GM19455 (cell line): Measurements from ENCODE around the gene TSPOAP1.

Experiments used
- ATAC-seq: cut with Tn5 transposase; IDR thresholded peaks from one replicate; pipeline ENCODE4 v1.9.1; 2021; ENCODE audit not compliant: unreplicated experiment

TSPOAP1 gene

DNA sequence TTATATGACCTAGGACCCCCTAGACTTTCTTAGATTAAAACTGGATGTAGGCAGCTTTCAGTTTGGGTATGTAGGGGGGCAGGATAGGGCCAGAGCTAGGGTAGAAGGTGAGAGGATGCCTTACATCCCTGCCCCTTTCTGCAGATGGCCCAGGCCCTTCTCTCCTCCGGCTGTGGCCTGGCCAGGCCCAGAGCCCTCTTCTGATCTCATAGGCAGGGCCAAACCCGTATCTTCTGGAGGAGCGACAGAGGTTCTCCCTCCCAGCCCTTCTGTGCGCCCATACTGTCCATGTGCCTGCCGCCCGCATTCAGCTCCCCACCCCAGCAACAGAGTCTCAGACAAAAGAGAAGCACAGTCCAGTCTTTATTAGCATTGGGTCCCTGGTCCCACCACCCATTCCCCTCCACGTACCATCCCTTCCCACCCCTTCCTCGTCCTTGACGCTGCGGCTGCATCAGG, 2.0 kb upstream of the TSPOAP1 start:
- ATAC-seq = no peak

DNA sequence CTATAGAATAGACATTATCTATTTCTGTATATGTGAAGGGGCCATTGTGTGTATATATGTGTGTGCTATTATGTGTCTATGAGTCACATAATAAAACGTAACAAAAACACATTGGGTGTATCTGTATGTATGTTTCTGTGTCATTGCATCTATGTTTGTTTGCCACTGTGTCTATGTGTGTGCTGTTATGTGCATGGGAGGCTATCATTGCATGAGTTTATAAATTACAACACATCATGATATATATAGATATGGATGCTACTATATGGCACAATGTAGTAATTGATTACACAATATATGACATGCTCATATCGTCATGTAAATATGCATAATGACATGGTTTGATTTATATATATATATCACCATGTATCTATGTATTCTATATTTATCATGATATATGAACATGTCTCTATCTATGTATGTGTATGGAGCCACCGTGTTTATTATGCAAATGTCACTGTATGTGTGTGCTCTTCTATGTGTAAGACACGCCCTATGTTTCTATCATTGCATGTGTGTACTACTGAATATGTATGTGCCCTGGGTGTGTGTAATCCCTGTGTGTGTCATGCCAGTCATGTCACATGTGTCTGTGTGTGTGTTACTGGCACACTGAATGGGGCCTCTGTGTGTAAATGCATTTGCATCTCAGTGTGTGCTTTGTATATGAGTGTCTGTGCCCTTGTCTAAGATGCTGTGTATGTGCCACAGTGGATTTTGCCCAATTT, 1.4 kb upstream of the TSPOAP1 start:
- ATAC-seq = peak; percentile 6

DNA sequence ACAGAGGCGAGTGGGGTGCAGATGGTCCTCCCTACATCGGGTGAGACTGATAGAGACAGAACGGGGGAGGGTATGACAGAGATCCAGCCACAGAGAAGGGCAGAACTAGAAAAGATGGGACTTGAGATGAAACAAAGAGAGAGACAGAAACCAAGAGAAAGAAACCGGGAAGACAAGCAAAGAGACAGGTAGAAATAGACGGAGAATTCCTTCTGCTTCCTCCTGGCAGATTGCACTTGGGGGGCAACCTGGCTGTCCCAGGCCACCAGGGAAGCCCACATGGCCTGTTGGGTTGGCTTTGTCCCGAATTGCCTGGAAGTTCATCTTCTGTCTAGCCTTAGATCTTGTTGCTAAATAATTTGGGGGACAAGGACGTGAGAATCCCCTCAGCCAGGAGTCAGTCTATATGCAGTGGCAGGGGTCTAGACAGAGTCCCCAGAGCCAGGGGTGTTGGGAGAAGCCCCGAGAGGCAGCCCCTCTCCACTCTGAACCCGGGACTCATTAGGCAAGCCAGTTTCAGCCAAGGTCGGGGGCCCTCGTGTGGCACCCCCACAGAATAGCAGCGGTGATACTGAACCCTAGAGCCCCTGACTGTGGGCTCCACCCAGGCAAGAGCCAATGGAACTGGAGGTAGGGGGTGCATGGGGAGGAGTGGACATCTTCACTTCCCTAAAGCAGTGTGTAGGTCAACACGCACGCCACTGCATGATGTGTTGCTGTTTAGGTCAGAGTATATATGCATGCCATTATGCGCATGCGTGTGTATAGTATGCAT, 627 bp upstream of the TSPOAP1 start:
- ATAC-seq = peak; percentile 45

DNA sequence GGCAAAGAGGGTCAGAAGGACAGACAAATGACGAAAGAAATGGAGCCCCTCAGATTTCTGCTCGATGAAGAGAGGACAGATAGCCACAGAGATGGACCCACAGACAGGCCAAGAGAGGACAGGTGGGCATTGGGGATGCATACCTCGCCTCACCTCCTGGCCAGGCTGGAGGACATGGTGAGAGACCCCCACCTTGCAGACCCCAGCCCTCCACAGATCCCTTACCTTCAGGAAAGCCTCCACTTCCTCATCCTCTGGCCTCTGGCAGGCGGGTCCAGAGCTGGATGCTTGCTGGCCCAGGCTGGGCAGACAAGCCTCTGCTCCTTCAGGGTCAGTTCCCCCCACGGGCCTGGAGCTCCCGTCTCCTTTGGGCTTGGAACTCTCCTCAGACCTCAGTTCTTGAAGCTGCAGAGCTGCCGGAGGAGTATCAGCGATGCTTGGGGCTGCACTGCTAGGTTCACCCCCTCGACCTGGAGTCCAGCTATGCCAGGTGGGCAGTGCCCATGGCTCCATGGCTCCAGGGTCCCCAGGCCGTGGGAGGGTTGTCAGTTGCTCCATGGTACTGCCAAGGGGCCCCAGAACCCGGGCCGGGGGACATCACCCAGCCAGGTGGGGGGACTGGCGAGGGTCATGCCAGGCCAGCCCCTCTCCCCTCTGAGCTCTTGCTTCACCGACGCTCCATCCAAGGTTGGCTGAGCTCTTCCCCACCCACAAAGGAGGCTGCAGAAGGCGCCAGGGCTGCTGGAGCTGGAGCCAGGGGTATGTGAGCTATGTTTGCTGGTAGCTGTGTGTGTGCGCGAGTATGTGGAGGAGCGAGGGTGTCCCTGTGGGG, 1.0 kb downstream of the TSPOAP1 start:
- ATAC-seq = no peak

DNA sequence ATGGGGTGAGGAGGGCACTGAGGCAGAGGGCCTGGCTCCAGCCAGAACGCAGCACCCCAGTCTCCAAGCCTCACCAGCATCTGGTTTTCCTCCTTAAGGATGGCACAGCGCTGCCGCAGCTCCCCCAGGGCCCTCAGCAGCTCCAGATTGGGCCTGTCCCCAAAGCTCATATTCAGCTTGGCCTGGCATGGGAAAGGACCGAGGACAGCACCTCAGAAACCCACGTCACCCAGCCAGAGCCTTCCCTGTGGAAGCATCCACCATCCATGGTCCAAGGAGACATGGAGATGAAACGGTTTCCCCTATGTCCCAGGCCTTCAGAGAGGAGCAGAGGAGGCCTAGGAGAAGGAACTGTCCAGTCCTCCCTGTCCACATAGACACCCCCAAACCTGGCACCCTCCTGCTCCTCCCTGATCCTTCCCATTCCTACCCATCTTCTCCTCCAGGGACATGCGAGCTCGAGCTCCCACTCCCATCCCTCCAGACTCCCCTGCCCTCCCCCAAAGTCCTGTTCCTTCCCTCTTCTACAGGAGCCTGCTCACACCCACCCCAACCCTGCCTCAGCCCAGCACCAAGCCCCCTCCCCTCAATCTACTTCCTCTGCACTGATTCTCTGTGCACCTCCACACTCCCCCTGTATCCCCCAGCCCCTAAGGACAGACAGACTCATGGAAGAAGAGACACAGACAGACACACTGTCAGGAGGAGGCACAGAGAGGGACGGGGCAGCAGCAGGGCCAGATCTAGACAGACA, 1.8 kb downstream of the TSPOAP1 start:
- no peak for ATAC-seq

DNA sequence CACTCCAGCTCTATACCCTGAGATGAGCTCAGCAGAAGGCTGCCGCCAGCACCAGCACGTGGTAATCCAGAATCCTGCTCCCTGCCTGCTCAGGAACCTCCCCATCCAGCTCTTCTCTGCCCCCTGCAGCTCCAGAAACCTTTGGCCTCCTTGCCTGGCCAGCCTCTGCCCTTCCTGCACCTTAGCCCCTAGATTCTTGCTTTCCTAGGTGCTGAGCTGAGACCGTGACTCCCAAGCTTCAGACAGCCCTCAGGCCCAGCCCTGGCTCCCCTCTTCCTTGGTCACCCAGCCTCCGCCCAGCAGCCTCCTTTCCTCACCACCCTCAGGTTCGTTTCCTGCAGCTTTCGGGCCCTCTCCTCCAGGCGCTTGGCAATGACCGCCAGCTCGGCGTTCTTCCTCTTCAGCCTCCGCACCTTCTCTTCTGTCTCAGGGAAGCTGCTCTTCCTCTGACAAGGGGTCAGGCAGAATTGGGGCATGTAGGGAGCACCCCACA, 2.6 kb downstream of the TSPOAP1 start:
- no peak for ATAC-seq

DNA sequence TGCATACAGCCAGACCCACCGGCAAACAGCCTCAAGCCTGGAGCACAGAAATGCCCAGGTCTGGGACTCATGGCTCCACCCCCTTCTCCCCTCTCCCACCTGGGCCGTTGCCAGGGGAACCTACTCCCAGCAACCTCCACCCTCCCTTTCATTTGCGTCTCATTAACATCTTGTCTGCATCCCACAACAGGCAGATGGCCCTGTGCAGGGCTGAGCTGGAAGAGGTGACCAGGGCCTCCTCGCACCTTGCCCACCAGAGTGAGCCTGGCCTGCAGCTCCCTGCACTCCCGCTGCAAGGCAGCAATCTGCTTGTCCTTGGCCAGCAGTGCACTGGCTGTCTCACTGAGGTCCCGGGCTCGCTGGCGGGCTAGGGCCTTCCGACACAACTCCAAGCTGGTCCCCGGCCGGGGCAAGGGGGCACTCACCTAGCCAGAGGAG, 3.3 kb downstream of the TSPOAP1 start:
- ATAC-seq = no peak

DNA sequence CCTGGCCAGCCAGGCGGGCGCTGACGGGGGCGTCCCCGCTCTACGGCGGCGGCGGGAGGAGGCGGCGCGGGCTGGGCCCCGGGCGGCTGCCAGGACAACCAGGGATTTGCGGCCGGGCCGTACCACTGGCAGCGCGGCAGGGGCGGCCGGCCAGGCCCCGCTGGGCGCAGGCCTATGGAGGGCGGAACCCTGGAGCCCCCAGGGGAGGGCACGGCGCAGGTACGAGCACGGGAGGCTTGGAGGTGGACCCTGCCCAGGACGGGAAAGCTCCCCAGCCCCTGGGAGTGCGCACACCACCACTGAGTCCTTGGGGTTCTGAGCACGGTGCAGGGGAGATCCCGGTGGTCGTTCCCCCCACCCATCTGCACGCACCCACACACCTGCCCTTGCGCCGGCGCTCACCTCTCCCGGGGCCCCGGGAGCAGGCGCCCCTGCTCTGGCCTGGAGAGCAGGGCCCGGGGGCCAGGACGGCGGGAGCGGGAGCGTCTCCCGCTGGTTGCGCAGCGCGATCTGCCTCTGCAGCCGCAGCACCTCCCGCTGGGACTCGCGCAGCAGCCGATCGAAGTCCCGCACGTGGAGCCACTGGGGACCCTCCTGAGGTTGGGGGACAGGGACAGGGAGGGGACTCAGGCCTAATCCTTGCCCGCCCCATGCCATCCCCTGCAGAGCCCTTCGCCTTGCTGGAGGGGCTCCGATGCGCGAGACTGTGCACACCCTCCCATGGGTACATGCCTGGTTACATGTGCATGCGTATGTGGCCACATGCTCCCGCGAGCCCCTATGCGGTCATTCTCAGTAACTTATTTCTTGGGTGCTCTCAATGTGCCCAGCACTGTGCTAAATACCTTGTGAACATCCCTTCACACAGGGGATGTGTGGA, 3.9 kb downstream of the TSPOAP1 start:
- no peak for ATAC-seq

DNA sequence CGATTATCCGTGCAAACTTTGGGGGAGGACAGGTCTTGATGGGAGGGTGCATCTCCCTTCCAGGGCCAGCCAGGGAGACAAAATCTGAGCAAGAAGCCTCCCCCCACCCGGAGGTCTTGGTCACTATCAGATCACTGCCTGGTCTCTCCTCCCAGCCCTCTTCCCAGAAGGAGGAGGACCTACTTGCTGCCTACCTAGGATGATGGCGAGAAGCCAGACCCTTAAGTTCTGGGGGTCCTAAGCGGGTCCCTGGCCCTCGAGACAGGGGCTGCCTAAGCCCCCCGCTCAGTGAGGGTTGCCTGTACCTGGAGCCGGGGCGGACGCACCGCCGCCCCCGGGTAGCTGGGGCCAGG, 4.6 kb downstream of the TSPOAP1 start:
- ATAC-seq = no peak

DNA sequence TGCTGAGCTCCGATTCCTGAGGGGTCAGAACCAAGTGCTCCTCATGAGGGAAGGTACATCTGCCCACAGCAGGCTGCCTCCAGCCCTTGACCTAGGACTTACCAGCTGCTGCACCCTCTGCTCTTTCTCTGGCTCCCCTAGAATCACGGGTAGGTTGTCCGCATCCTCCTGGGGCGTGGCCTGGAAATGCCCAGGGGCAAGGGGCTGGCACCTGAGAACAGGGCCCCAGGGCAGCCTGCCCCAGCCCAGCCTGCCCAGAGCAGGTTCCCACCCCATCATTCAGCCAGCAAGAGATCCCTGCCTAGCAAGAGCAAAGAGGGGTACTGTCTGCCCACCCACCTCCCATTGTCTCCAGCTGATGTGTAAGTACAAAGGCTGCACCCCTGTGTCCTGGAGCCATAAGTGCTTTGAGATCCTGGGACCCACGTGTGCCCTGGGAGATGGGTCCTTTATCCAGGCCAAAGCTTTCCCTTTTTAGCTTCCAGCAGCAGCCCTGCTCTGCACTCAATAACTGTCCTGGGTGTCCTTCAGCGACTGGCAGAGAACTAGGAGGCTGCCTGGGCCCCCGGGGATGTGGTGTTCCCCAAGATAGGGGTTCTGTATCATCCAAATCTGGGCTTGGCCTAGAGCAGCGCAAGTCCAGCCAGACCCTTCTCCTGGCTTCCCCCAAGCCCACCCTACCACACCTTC, 5.1 kb downstream of the TSPOAP1 start:
- ATAC-seq = no peak

DNA sequence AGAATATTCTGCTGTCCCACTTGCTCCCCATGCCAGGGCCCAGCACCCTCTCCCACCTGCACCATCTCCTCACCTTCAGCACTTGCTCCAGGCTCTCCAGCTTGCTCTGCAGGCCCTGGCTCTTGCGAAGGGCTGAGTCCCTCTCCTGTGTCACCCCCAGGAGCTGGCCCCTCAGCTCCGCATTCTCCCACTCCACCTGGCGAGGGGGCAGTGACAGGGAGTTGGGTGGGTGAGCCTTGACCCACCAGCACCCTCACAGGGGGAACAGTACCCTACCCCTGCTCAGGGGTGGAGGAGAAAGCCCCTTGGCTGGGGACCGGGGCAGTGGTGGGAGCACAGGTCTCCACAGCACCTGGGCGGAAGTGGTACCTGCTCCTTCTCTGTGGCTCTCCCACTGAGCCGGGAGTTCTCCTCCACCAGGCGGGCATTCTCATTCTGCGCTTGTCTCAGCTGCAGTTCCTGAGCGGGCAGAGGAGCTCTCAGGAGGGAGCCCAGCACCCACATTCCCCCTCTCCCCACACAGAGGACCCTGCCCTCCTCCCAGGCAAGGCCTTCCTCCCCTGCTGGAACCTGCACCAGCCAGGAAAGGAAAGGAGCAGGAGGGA, 5.9 kb downstream of the TSPOAP1 start:
- no peak for ATAC-seq

DNA sequence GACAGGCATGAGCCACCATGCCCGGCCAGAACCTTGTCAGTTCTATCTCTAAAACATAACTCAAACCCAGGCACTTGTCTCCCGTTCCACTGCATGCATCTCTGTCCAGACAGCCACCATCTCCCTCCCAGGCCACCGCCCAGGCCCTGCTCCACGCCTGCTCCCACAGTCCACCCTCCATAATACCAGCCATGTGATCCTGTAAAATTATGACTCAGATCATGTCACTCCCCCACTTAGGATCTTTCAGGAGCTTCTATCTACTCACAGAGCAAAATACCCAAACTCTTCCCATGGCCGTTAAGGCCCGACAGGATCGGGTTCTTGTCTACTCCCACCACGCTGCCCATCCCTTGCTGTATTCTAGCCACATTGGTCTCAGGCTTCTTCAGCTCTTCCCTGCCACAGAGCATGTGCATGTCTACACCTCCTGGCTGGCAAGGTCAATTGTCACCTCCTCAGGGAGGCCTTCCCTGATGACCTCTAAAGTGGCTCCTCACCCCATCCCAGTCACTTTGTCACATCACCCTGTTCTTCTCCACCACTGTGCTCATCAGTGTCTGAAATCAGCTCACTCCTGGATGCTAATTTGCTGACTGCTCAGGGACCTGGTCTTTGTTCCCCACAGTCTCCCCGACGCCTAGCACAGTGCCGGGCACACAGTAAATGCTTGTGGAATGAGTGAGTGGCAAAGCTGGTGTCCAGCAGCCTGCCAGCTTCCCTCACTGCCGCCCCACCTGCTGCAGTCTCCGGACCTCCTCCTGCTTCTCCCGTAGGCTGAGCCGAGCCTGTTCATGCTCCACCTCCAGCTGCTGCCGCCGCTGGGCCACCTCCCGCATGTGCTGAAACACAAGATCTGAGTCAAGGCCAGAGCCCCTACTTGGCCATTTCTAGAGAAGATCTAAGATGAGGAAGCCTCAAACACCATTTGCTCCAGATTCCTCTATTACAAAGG, 6.7 kb downstream of the TSPOAP1 start:
- ATAC-seq = no peak

DNA sequence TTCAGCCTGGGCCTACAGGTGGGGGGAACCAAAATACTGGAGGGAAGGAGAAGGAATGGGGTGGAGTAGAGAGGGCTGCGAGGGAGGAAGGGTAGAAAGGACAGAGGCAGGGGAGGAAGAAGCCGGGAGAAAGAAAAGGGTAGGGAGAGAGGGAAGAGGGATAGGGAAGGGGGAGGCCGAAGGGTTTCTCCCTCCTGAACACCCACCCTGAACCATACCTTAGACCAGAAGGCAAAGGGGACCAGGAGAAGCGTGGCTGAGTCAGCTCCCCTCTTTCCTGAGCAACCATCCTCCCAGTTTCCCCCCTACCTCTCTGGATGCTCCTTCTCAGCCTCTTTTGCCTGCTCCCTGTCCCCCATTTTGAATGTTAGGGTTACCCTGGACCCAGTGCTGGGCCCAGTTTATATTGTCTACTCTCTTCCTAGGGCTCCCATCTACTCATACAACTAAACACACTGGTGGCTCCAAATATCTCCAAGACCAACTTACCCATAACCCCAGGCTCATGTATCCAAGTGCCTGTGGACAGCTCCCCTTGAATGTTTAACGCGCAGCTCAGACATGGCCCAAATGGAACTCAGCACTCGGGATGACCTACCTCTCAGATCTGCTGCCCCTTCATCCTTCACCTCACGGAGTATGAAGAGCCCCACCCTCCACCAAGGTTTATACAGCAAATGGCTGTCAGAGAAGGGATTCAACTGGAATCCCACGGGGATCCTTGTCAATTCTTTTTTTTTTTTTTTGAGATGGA, 7.8 kb downstream of the TSPOAP1 start:
- no peak for ATAC-seq

DNA sequence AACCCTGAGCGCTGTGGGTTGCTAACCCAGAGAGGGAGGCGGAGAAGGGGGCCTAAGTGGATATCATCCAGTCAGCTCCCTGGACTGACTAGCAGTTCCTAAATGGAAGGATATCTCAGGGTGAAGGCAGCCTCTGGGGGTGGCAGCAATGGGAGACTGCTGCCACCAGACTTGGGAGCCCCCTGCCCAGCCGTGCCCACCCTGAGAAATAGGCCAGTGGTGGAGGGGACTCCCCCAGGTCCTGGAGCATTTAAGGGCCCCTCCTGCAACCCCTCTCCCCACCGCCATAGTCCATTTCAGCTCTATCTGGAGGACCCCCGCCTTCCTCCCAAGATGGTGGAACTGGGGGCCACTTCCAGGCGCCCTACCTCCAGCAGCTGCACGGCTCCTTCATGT, 8.4 kb downstream of the TSPOAP1 start:
- no peak for ATAC-seq

DNA sequence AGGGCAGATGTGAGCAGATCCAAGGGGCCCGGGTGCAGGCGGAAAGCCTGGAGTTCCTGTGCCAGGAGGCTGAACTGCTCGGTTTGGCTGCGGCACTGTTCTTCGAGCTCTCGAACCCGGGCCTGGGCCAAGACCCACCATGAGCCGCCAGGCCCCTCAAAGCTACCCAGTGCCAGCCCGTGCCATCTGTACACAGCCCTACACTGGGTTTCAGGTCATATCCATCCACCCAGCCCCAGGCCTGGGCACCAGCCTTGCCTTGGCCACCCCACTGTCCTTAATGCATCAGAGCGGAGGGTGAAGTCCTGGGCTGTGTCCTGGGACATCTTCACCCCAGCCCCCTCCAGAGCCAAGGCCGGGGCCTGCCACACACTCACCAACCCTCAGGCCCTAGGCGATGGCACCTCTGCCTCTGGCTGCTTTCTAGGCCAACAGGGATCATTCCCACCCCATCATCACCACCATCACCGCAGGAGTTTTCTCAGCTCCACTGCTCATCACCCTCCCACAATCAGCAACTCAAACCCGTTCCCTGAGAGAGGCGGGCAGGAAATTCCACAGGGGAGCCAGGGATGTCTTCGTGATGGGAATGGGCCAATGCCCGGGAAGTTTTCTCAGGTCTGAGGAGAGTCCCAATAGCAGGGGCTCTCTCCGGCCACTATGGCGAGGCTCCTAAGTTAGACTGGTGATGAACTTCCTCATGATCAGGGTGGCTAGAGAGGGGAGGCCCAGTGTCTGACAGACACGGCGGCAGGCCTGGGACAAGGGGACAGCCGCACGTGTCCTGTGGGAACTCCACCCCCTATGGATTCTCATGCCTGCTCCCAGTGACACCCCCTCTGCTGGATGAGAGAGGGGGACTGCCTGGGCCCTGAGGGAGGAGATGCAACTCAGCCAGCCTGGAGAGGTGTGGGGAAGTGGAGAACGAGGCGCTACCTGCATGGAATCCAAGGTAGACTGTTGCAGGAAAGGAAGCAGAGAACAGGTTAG, 9.1 kb downstream of the TSPOAP1 start:
- no peak for ATAC-seq
